Stomach (tissue), 9 donors: ENCODE results near the gene ETF1. TPM values are rescaled to one million over a fixed set of nuclear protein-coding genes. Genes with fewer than 3 reads are reported as not detected.

Experiments used
- DNase-seq, 2 donors: peaks; one replicate each; pipeline versions ENCODE4 v3.0.0 to v3.0.0-alpha.2; 2013 to 2019
- H3K27ac ChIP-seq, 5 donors: fragments of 200-600 bp in 4 of 5; sonication (generic) in 4 of 5; one replicate each; pipeline ENCODE4 v1.5.1; 2013 to 2019; ENCODE audit warnings: mild to moderate bottlenecking in 1 of 5, moderate library complexity in 1 of 5
- H3K27me3 ChIP-seq, 3 donors: fragments of 200-600 bp; sonication (generic); one replicate each; pipeline ENCODE4 v1.5.1; 2017 to 2019; ENCODE audit warnings: mixed run types in 1 of 3
- H3K36me3 ChIP-seq, 4 donors: fragments of 200-600 bp; sonication (generic); 1 replicate in 3 of 4; 2 replicates in 1 of 4; pipeline ENCODE4 v1.5.1; 2016 to 2019
- H3K4me1 ChIP-seq, 4 donors: fragments of 200-600 bp; sonication (generic); one replicate each; pipeline ENCODE4 v1.5.1; 2016 to 2019
- H3K4me3 ChIP-seq, 4 donors: fragments of 200-600 bp; sonication (generic) in 3 of 4; one replicate each; pipeline ENCODE4 v1.5.1; 2016 to 2019; ENCODE audit warnings: mild to moderate bottlenecking in 1 of 4
- H3K9me3 ChIP-seq, 4 donors: fragments of 200-600 bp; sonication (generic); one replicate each; pipeline ENCODE4 v1.5.1; 2016 to 2019
- EP300 ChIP-seq: sonication (generic); formaldehyde crosslinking; IDR thresholded peaks from one replicate; pipeline ENCODE4 v1.6.1; 2017; ENCODE audit warnings: antibody characterized with exemption
- POLR2A ChIP-seq, 4 donors: fragments of 450-650 bp; IDR thresholded peaks; one replicate each; pipeline ENCODE4 v1.6.1; 2016; ENCODE audit warnings: antibody characterized with exemption in 4 of 4, control low read depth in 2 of 4, mild to moderate bottlenecking in 1 of 4, moderate library complexity in 1 of 4
- POLR2AphosphoS5 ChIP-seq, 3 donors: sonication (generic); formaldehyde crosslinking; IDR thresholded peaks; one replicate each; pipeline ENCODE4 v1.6.1; 2016; ENCODE audit warnings: antibody characterized with exemption in 3 of 3
- WGBS, 5 donors: extraction: QIAGEN DNeasy Blood & Tissue Kit in 3 of 5; methylation state at CpG; one replicate each; pipeline versions ENCODE4 v1.1.5 to v1.1.7; 2013 to 2018; 5-methylcytosine and 5-hydroxymethylcytosine counted together
- intact Hi-C: fragments of 100-400 bp; cut with DNase I; formaldehyde crosslinking; loops from one replicate; pipeline ENCODE4 v1.15.1; 2023; ENCODE audit warnings: low total_unique reads
- polyA plus RNA-seq, 3 donors: library from polyadenylated mRNA; stranded (reverse); fragments of 200-250 nt; gene quantifications; one replicate each; pipeline ENCODE4 v1.2.3, GENCODE V29; 2013
- total RNA-seq, 5 donors: library from RNA; depleted of rRNA; stranded (reverse); fragments of >200 nt; gene quantifications; one replicate each; pipeline versions ENCODE4 v1.1.0 to v1.2.3, GENCODE V29; 2014 to 2016
- TF ChIP-seq, protein P1 (sequence below), 7 experiments: fragments of 450-650 bp in 4 of 7; fragments of 200-600 bp in 3 of 7; sonication (generic) in 3 of 7; IDR thresholded peaks; one replicate each; pipeline ENCODE4 v1.5.1; 2016 to 2019; ENCODE audit warnings: antibody characterized with exemption in 7 of 7, control low read depth in 2 of 7, mild to moderate bottlenecking in 1 of 7
- donor health status: healthy with polysubstance abuse.
- donor health status: Bipolar disorder and iron deficiency.
- donor health status: healthy.

Gene ETF1
- total and polyA plus RNA-seq, 8 donors, result 9.0 to 119 (median 51.0) TPM

DNA sequence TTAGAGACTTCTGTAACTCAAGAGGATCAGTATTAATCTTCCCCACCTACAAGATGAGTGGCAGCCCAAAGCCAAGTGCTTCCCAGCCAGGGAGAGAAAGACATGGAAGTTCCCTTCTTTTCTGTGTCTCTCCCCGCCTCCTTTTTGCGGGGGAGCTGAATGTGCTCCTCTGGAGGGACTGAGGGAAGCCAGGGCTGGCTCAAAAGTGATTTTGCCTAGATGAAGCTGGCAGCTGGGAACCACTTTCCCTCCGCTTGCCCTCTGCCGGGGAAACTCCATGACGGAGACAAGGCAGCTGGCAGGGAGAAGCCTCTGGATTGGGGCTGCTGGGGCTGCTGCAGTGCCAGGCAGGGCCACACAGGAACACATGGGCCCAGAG is 53.4 kb downstream of the ETF1 start:
- peak overlapping the region in 1 of 5 donors; percentile 26 for H3K27ac ChIP-seq
- peaks cover 25 to 44% (median 38%) of the 10 kb centered on the region in 4 donors for H3K4me1 ChIP-seq
- TF ChIP-seq POLR2AphosphoS5 (IDR thresholded peaks at IDR 0.05), result no peak
- TF ChIP-seq, protein P1, sequence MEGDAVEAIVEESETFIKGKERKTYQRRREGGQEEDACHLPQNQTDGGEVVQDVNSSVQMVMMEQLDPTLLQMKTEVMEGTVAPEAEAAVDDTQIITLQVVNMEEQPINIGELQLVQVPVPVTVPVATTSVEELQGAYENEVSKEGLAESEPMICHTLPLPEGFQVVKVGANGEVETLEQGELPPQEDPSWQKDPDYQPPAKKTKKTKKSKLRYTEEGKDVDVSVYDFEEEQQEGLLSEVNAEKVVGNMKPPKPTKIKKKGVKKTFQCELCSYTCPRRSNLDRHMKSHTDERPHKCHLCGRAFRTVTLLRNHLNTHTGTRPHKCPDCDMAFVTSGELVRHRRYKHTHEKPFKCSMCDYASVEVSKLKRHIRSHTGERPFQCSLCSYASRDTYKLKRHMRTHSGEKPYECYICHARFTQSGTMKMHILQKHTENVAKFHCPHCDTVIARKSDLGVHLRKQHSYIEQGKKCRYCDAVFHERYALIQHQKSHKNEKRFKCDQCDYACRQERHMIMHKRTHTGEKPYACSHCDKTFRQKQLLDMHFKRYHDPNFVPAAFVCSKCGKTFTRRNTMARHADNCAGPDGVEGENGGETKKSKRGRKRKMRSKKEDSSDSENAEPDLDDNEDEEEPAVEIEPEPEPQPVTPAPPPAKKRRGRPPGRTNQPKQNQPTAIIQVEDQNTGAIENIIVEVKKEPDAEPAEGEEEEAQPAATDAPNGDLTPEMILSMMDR (IDR thresholded peaks at IDR 0.05), result no peak
- TF ChIP-seq EP300, result no peak
- TF ChIP-seq POLR2A (IDR thresholded peaks at IDR 0.05), result no peak
- 45 to 69% (median 50%) methylated on average over 5 of the region's 5 CpGs for WGBS, 5 donors
- H3K36me3 ChIP-seq, result no peaks in the 10 kb centered on the region
- intact Hi-C loops, result no loop called here
- H3K27me3 ChIP-seq, result peaks cover 0 to 25% (median 7%) of the 10 kb centered on the region in 3 donors
- DNase-seq, result peak; percentile 40 to 56
- no peaks in the 10 kb centered on the region for H3K9me3 ChIP-seq
- no peak overlapping the region for H3K4me3 ChIP-seq

DNA sequence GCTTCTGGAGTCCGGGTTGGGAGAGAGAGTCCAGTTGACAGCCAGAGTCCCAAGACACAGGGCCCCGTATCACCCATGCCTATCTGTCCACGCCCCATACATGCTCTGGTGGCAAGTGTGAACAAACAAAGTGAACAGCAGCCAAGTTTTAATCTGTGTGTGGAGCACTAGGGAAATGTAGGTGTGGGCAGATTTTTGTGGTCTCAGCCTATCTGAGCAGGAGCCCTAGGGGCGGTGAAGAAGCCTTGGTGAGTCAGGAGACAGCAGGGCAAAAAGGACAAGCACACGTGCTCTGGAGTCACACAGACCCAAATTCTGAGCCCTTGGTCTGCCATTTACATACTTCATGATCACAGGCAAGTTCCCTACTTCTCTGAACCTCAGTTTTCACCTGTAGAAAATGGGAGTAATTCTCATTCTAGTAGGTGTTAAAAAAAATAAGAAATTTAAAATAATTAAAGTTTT is 54.5 kb downstream of the ETF1 start:
- Histone ChIP-seq H3K27me3 (peaks cover 0 to 25% (median 7%) of the 10 kb centered on the region in 3 donors), H3K27ac (no peak overlapping the region), H3K4me1 (peaks cover 25 to 43% (median 36%) of the 10 kb centered on the region in 4 donors), H3K36me3 (no peaks in the 10 kb centered on the region), H3K4me3 (no peak overlapping the region), H3K9me3 (no peaks in the 10 kb centered on the region)
- TF ChIP-seq, protein P1 (IDR thresholded peaks at IDR 0.05), result no peak
- TF ChIP-seq POLR2AphosphoS5 (IDR thresholded peaks at IDR 0.05), result peak in 2 of 3 donors; percentile 49 to 75
- DNase-seq, result peak; percentile 65
- intact Hi-C loops, result no loop called here
- 28 to 67% (median 45%) methylated on average over 4 to 5 of the region's 5 CpGs for WGBS, 5 donors

DNA sequence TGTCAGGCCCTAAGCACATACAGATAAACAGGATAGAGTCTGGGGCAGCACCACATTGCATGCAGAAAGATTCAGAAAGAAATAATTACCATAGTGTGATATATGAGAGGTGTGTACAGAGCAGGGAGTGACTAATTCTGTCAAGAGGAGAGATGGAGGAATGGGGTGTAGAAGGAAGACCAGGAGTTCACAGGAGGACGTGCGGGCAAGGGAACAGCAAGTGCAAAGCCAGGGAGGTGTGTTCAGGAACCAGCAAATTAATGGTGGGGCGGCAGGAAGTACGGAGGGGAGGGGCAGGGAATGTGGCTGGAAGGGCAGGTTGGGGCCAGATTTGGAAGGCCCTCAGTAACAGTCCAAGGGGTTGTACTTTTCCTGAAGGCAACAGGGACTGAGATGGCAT is 60.4 kb downstream of the ETF1 start:
- intact Hi-C loops, result no loop called here
- Histone ChIP-seq H3K9me3 (no peaks in the 10 kb centered on the region), H3K36me3 (no peaks in the 10 kb centered on the region), H3K4me3 (no peak overlapping the region), H3K27me3 (no peaks in the 10 kb centered on the region), H3K27ac (no peak overlapping the region), H3K4me1 (no peaks in the 10 kb centered on the region)
- DNase-seq, result peak in 1 of 2 donors; percentile 53
- WGBS, 5 donors, result 38 to 60% (median 55%) methylated on average over 4 of the region's 4 CpGs
- TF ChIP-seq POLR2AphosphoS5 (IDR thresholded peaks at IDR 0.05), result peak in 1 of 3 donors; percentile 8
- TF ChIP-seq, protein P1 (IDR thresholded peaks at IDR 0.05), result no peak
- no peak for TF ChIP-seq POLR2A (IDR thresholded peaks at IDR 0.05)
- no peak for TF ChIP-seq EP300

DNA sequence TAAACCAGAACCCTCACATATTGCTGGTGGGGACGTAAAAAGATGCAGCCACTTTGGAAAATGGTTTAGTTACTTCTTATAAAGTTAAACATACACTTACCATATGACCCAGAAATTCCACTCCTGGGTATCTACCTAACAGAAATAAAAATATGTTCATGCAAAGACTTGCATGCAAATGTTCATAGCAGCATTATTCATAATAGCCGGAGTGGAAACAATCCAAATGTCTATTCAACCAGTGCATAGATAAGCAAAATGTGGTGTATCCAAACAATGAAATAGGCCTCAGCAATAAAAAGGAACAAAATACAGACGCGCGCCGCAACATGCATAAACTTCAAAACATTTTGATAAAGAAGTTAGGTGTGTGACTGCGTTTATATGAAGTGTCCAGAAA is 66.1 kb downstream of the ETF1 start:
- no peaks in the 10 kb centered on the region for H3K4me1 ChIP-seq
- WGBS, 5 donors, result 71 to 78% (median 75%) methylated on average over 7 of the region's 7 CpGs
- no peak for TF ChIP-seq POLR2AphosphoS5 (IDR thresholded peaks at IDR 0.05)
- TF ChIP-seq, protein P1 (IDR thresholded peaks at IDR 0.05), result no peak
- TF ChIP-seq POLR2A (IDR thresholded peaks at IDR 0.05), result no peak
- TF ChIP-seq EP300, result no peak
- H3K27me3 ChIP-seq, result no peaks in the 10 kb centered on the region
- intact Hi-C loops, result no loop called here
- H3K4me3 ChIP-seq, result no peak overlapping the region
- no peaks in the 10 kb centered on the region for H3K9me3 ChIP-seq
- no peak overlapping the region for H3K27ac ChIP-seq
- DNase-seq, result no peak
- H3K36me3 ChIP-seq, result no peaks in the 10 kb centered on the region
